Cerebellar nuclear complex (tissue), 1 donor: ENCODE measurements around the gene TNFRSF12A.
A peak's percentile ranks its signal among the peaks of the same experiment; 100 is the strongest.

ENCODE experiments used
- DNase-seq, 2 experiments: peaks; one replicate each; lab custom pipeline; 2025; lab: John Stamatoyannopoulos, UW

TNFRSF12A gene

GRCh38 chr16:2986623-2987188 is 33.5 kb upstream of the TNFRSF12A start:
- no peak for DNase-seq

- no peak for DNase-seq
These were observed 32.9 kb upstream of the TNFRSF12A start for GRCh38 chr16:2987286-2987685.

GRCh38 chr16:2987833-2988232 is 32.3 kb upstream of the TNFRSF12A start:
- DNase-seq = no peak

- DNase-seq = no peak
These were observed 31.5 kb upstream of the TNFRSF12A start for GRCh38 chr16:2988590-2989099.

- DNase-seq = no peak
These were observed 29.3 kb upstream of the TNFRSF12A start for GRCh38 chr16:2990891-2991290.

GRCh38 chr16:2991566-2992261 is 28.5 kb upstream of the TNFRSF12A start:
- DNase-seq = no peak

GRCh38 chr16:2992383-2993081 is 27.6 kb upstream of the TNFRSF12A start:
- no peak for DNase-seq

GRCh38 chr16:2996298-2996697 is 23.9 kb upstream of the TNFRSF12A start:
- no peak for DNase-seq

GRCh38 chr16:2999929-3000328 is 20.2 kb upstream of the TNFRSF12A start:
- DNase-seq = no peak

GRCh38 chr16:3000540-3000939 is 19.6 kb upstream of the TNFRSF12A start:
- DNase-seq = no peak

GRCh38 chr16:3001316-3001715 is 18.9 kb upstream of the TNFRSF12A start:
- no peak for DNase-seq

- peak; percentile 96 to 98 for DNase-seq
These were observed 16.4 kb upstream of the TNFRSF12A start for GRCh38 chr16:3003582-3004270.

GRCh38 chr16:3004319-3004718 is 15.8 kb upstream of the TNFRSF12A start:
- no peak for DNase-seq

GRCh38 chr16:3004781-3005284 is 15.3 kb upstream of the TNFRSF12A start:
- DNase-seq = no peak

GRCh38 chr16:3007059-3007956 is 12.9 kb upstream of the TNFRSF12A start:
- DNase-seq = no peak

GRCh38 chr16:3007957-3008689 is 12.0 kb upstream of the TNFRSF12A start:
- DNase-seq = no peak

GRCh38 chr16:3008690-3009037 is 11.5 kb upstream of the TNFRSF12A start:
- no peak for DNase-seq

GRCh38 chr16:3009568-3010390 is 10.4 kb upstream of the TNFRSF12A start:
- DNase-seq = no peak

- DNase-seq = no peak
These were observed 9.7 kb upstream of the TNFRSF12A start for GRCh38 chr16:3010510-3010909.

GRCh38 chr16:3012246-3012645 is 7.9 kb upstream of the TNFRSF12A start:
- DNase-seq = no peak
